ENCODE data around the gene PLA2G4B.

- TF ChIP-seq POLR2A (IDR thresholded peaks at IDR 0.05; ENCODE audit: low read length) (no peak), GATA1 (IDR thresholded peaks at IDR 0.05; ENCODE audit: low read depth, low read length) (no peak)
Measured at GRCh38 chr15:41823502-41823901, 15.1 kb upstream of the PLA2G4B start.

All from erythroblast (primary cell).